ENCODE measurements around the gene PTPRB. TPM values are rescaled to one million over a fixed set of nuclear protein-coding genes. Genes with fewer than 3 reads are reported as not detected.

PTPRB gene
- total RNA-seq, 1 experiment from 2014 or later, result 0.17 TPM

- ChIA-PET RAD21 (ENCODE audit: low non-redundant PET in 1 of 2, low total read pairs in 2 of 2, uncharacterized antibody in 2 of 2, unreplicated experiment in 2 of 2) (no interaction called here), POLR2A (no interaction called here), CTCF (no interaction called here)
- H2AFZ ChIP-seq (ENCODE audit: low read depth, low read length, poor library complexity, severe bottlenecking), result peak overlapping the region; percentile 86
- peak overlapping the region; percentile 88 for H3K4me2 ChIP-seq (ENCODE audit: low read length)
- H3K4me3 ChIP-seq (replicated peaks in 1 of 2; ENCODE audit: low read depth in 1 of 2, low read length in 2 of 2), result peak overlapping the region; percentile 81 to 95
- peak overlapping the region; percentile 70 for H3K9ac ChIP-seq (ENCODE audit: low read length)
- DNase-seq (ENCODE audit: low read depth, low spot score), result peak; percentile 47
- ATAC-seq, result peak; percentile 99
- no peaks in the 10 kb centered on the region for H3K27me3 ChIP-seq (ENCODE audit: insufficient read depth, low read length)
- H3K27ac ChIP-seq (ENCODE audit: low read depth, low read length), result peak overlapping the region; percentile 46
- BruUV-seq (replicated peaks), result TSS peak; percentile 53
- peaks cover 36% of the 10 kb centered on the region for H3K79me2 ChIP-seq (ENCODE audit: insufficient read depth, low read length)
- intact Hi-C loops (cut with micrococcal nuclease), result no loop called here
- H3K4me1 ChIP-seq (ENCODE audit: control insufficient read depth in 1 of 2, insufficient read depth in 2 of 2, low read length in 2 of 2), result peaks cover 0 to 14% of the 10 kb centered on the region in 2 experiments; a peak in 3 of 4 replicates
- H3K9me2 ChIP-seq (ENCODE audit: insufficient read depth), result no peaks in the 10 kb centered on the region
- peaks cover 10 to 11% of the 10 kb centered on the region in 2 experiments; a peak in 3 of 4 replicates for H3K9me3 ChIP-seq (ENCODE audit: control insufficient read depth in 1 of 2, insufficient read depth in 1 of 2, low read depth in 1 of 2, low read length in 2 of 2)
- H4K20me1 ChIP-seq (ENCODE audit: insufficient read depth), result no peaks in the 10 kb centered on the region
- H3K36me3 ChIP-seq (ENCODE audit: control insufficient read depth in 1 of 2, insufficient read depth in 2 of 2, low read length in 2 of 2), result no peaks in the 10 kb centered on the region
- TF ChIP-seq TCF7L2 (IDR thresholded peaks at IDR 0.05; ENCODE audit: borderline replicate concordance, extremely low read depth, insufficient read depth, insufficient read length) (no peak), MAX (IDR thresholded peaks at IDR 0.05) (no peak), FOSL1 (IDR thresholded peaks at IDR 0.05; ENCODE audit: low read depth) (no peak), SIN3A (IDR thresholded peaks at IDR 0.05; ENCODE audit: low read depth) (no peak), CTCF (IDR thresholded peaks at IDR 0.05 in 2 of 3, conservative IDR thresholded peaks at IDR 0.05 in 1 of 3; ENCODE audit: borderline replicate concordance in 1 of 3, insufficient read depth in 1 of 3, low read depth in 2 of 3, low read length in 2 of 3) (no peak), EGR1 (IDR thresholded peaks at IDR 0.05; ENCODE audit: low read depth) (no peak), CEBPB (IDR thresholded peaks at IDR 0.05; ENCODE audit: low read depth) (no peak), SP1 (IDR thresholded peaks at IDR 0.05; ENCODE audit: low read depth) (no peak), EZH2phosphoT487 (IDR thresholded peaks at IDR 0.05; ENCODE audit: borderline replicate concordance) (no peak), EZH2 (IDR thresholded peaks at IDR 0.05) (no peak), ATF3 (IDR thresholded peaks at IDR 0.05) (no peak), ELF1 (IDR thresholded peaks at IDR 0.05; ENCODE audit: borderline replicate concordance, low read depth) (peak; percentile 70), JUND (IDR thresholded peaks at IDR 0.05) (no peak), CBX3 (IDR thresholded peaks at IDR 0.05; ENCODE audit: low read depth) (0 out of 2 replicates have a peak, but pooled peaks have one; percentile 25), SRF (IDR thresholded peaks at IDR 0.05; ENCODE audit: low read depth) (0 out of 2 replicates have a peak, but pooled peaks have one; percentile 5), ZBTB33 (IDR thresholded peaks at IDR 0.05; ENCODE audit: extremely low read depth, insufficient replicate concordance, low read length) (no peak), POLR2A (IDR thresholded peaks at IDR 0.05; ENCODE audit: borderline replicate concordance, extremely low read depth, insufficient read depth, insufficient read length) (peak; percentile 84), ZNF274 (IDR thresholded peaks at IDR 0.05; ENCODE audit: low read depth, low read length) (no peak), RAD21 (IDR thresholded peaks at IDR 0.05; ENCODE audit: low read depth) (peak; percentile 6; the same call in 1 of the 2 replicates), ZFX (IDR thresholded peaks at IDR 0.05) (peak; percentile 36; the same call in 1 of the 2 replicates), POLR2AphosphoS5 (IDR thresholded peaks at IDR 0.05; ENCODE audit: low read depth, low read length) (peak; percentile 93), YY1 (IDR thresholded peaks at IDR 0.05; ENCODE audit: extremely low read depth, insufficient replicate concordance, low read depth, low read length) (no peak)
Measured at GRCh38 chr12:70467918-70468733, 169.1 kb downstream of the PTPRB start.
